Peyer's patch (tissue), 4 donors: ENCODE data around the gene ANO2.

ENCODE experiments used
- CTCF ChIP-seq, 6 experiments: fragments of 450-650 bp in 4 of 6; fragments of 200-600 bp in 2 of 6; sonication (generic) in 1 of 6; IDR thresholded peaks; one replicate each; pipeline ENCODE4 v1.5.1; 2017 to 2019; ENCODE audit warnings: antibody characterized with exemption in 6 of 6, mild to moderate bottlenecking in 3 of 6, moderate library complexity in 1 of 6
- POLR2A ChIP-seq, 2 donors: fragments of 450-650 bp; IDR thresholded peaks; one replicate each; pipeline ENCODE4 v1.5.1; 2017; ENCODE audit warnings: antibody characterized with exemption in 2 of 2, mild to moderate bottlenecking in 2 of 2, moderate library complexity in 2 of 2

GRCh38 chr12:5650281-5650680 is 294.8 kb downstream of the ANO2 start:
- TF ChIP-seq CTCF (IDR thresholded peaks at IDR 0.05) (no peak), POLR2A (IDR thresholded peaks at IDR 0.05) (no peak)
